ENCODE data around the gene CRYBA1.
A peak's percentile ranks its signal among the peaks of the same experiment; 100 is the strongest.

DNA sequence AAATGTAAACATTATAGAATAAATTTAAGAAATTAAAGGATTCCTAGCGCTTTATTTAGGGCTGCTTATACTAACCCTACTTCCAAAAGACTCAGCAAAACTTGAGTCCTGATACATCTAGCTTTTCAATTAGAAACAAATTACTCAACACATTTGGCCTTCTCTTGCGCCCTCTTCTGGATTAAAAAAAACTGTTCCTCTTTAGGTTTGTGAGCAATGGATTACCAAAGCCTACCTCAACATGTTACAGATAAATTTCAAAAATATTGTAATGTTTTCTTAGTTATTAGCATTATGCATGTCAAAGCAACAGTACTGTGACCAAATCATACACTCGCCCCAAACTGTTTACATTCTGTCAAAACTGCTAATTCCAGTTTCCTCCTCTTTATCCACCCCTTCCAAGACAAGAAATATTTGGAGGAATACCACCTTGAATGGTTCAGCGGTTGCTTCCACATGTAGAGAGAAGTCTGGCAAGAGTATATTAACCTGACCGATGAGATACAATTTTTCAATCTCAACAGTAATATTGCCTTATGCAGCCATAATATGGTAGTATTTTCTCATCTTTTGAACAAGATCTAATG, 44.6 kb downstream of the CRYBA1 start:
- TF ChIP-seq, protein P1, sequence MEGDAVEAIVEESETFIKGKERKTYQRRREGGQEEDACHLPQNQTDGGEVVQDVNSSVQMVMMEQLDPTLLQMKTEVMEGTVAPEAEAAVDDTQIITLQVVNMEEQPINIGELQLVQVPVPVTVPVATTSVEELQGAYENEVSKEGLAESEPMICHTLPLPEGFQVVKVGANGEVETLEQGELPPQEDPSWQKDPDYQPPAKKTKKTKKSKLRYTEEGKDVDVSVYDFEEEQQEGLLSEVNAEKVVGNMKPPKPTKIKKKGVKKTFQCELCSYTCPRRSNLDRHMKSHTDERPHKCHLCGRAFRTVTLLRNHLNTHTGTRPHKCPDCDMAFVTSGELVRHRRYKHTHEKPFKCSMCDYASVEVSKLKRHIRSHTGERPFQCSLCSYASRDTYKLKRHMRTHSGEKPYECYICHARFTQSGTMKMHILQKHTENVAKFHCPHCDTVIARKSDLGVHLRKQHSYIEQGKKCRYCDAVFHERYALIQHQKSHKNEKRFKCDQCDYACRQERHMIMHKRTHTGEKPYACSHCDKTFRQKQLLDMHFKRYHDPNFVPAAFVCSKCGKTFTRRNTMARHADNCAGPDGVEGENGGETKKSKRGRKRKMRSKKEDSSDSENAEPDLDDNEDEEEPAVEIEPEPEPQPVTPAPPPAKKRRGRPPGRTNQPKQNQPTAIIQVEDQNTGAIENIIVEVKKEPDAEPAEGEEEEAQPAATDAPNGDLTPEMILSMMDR (IDR thresholded peaks at IDR 0.05; ENCODE audit: low read depth, low read length): peak; percentile 77
- no peak for TF ChIP-seq EZH2phosphoT487 (IDR thresholded peaks at IDR 0.05; ENCODE audit: low read depth)

Data from OCI-LY3 (cell line).